ENCODE data around the gene SRRM1. TPM values are rescaled to one million over a fixed set of nuclear protein-coding genes. Genes with fewer than 3 reads are reported as not detected.

SRRM1 gene
- polyA plus RNA-seq, 3 donors = 55.9 to 106 (median 75.9) TPM

GRCh38 chr1:24652382-24652781, 9.3 kb downstream of the SRRM1 start:
- H3K4me2 ChIP-seq (replicated peaks; ENCODE audit: extremely low read depth, low read length, poor library complexity, severe bottlenecking) = no peak overlapping the region
- no peaks in the 10 kb centered on the region for H3K9me3 ChIP-seq (replicated peaks in 1 of 2; ENCODE audit: control insufficient read depth in 1 of 2, insufficient read depth in 1 of 2, low read length in 2 of 2)
- no peak for DNase-seq
- no peak overlapping the region for H2AFZ ChIP-seq (ENCODE audit: insufficient read depth, low read depth, low read length, poor library complexity, severe bottlenecking)
- Mint-ChIP-seq H3K36me3 (peaks cover 94 to 99% of the 10 kb centered on the region in 2 donors), H3K9me3 (no peaks in the 10 kb centered on the region), H3K4me1 (no peaks in the 10 kb centered on the region), H3K4me3 (no peak overlapping the region), H3K27me3 (ENCODE audit: low read depth in 3 of 3) (no peaks in the 10 kb centered on the region), H3K27ac (no peak overlapping the region)
- TF ChIP-seq CTCF (IDR thresholded peaks at IDR 0.05) = no peak
- 100% methylated on average over 1 of the region's 13 CpGs for WGBS (ENCODE audit: insufficient coverage)
- peaks cover 95% of the 10 kb centered on the region for H4K20me1 ChIP-seq (ENCODE audit: insufficient read depth, low read length)
- H3K9ac ChIP-seq (ENCODE audit: insufficient read depth, low read length, poor library complexity, severe bottlenecking) = no peak overlapping the region
- H3K4me1 ChIP-seq (ENCODE audit: control insufficient read depth in 1 of 2, insufficient read depth in 2 of 2, low read length in 2 of 2) = no peaks in the 10 kb centered on the region
- H3K27me3 ChIP-seq (ENCODE audit: control insufficient read depth in 2 of 2, insufficient read depth in 2 of 2, low read length in 2 of 2) = no peaks in the 10 kb centered on the region
- H3K4me3 ChIP-seq (replicated peaks in 1 of 3; ENCODE audit: low read depth in 2 of 3, low read length in 3 of 3) = no peak overlapping the region
- H3K27ac ChIP-seq (ENCODE audit: low read depth in 1 of 2, low read length in 2 of 2) = no peak overlapping the region
- H3K36me3 ChIP-seq (replicated peaks in 1 of 2; ENCODE audit: control insufficient read depth in 1 of 2, insufficient read depth in 2 of 2, low read length in 2 of 2) = peaks cover 100% of the 10 kb centered on the region in 2 donors
- intact Hi-C loops (cut with micrococcal nuclease) = no loop called here
- H3K79me2 ChIP-seq (ENCODE audit: insufficient read depth, low read length) = peaks cover 71% of the 10 kb centered on the region

- intact Hi-C loops (cut with micrococcal nuclease) = no loop called here
- no CpG with 5 or more reads among the region's 3 CpGs for WGBS (ENCODE audit: insufficient coverage)
- no peak overlapping the region for H3K4me2 ChIP-seq (replicated peaks; ENCODE audit: extremely low read depth, low read length, poor library complexity, severe bottlenecking)
- Mint-ChIP-seq H3K4me3 (no peak overlapping the region), H3K27ac (no peak overlapping the region), H3K36me3 (peaks cover 92 to 96% of the 10 kb centered on the region in 2 donors), H3K4me1 (no peaks in the 10 kb centered on the region), H3K9me3 (no peaks in the 10 kb centered on the region), H3K27me3 (ENCODE audit: low read depth in 3 of 3) (peaks cover 0 to 1% (median 0%) of the 10 kb centered on the region in 3 donors)
- peaks cover 97 to 100% of the 10 kb centered on the region in 2 donors for H3K36me3 ChIP-seq (replicated peaks in 1 of 2; ENCODE audit: control insufficient read depth in 1 of 2, insufficient read depth in 2 of 2, low read length in 2 of 2)
- no peak overlapping the region for H3K4me3 ChIP-seq (replicated peaks in 1 of 3; ENCODE audit: low read depth in 2 of 3, low read length in 3 of 3)
- TF ChIP-seq CTCF (IDR thresholded peaks at IDR 0.05) = no peak
- H4K20me1 ChIP-seq (ENCODE audit: insufficient read depth, low read length) = peaks cover 95% of the 10 kb centered on the region
- no peaks in the 10 kb centered on the region for H3K4me1 ChIP-seq (ENCODE audit: control insufficient read depth in 1 of 2, insufficient read depth in 2 of 2, low read length in 2 of 2)
- H2AFZ ChIP-seq (ENCODE audit: insufficient read depth, low read depth, low read length, poor library complexity, severe bottlenecking) = no peak overlapping the region
- no peak overlapping the region for H3K9ac ChIP-seq (ENCODE audit: insufficient read depth, low read length, poor library complexity, severe bottlenecking)
- H3K27ac ChIP-seq (ENCODE audit: low read depth in 1 of 2, low read length in 2 of 2) = no peak overlapping the region
- DNase-seq = no peak
- H3K79me2 ChIP-seq (ENCODE audit: insufficient read depth, low read length) = peaks cover 73% of the 10 kb centered on the region
- no peaks in the 10 kb centered on the region for H3K9me3 ChIP-seq (replicated peaks in 1 of 2; ENCODE audit: control insufficient read depth in 1 of 2, insufficient read depth in 1 of 2, low read length in 2 of 2)
- H3K27me3 ChIP-seq (ENCODE audit: control insufficient read depth in 2 of 2, insufficient read depth in 2 of 2, low read length in 2 of 2) = no peaks in the 10 kb centered on the region
Observed at GRCh38 chr1:24654010-24654409, 10.9 kb downstream of the SRRM1 start.
